ENCODE data around the gene NOTCH2.
"Not testable (repeated sequence)": the region's sequence is repeated elsewhere in the genome, so short reads cannot be mapped to it uniquely, and the experiment has no call there.

GRCh38 chr1:120023791-120024190 is 45.7 kb downstream of the NOTCH2 start:
- not testable (repeated sequence) for TF ChIP-seq SIX5 (IDR thresholded peaks at IDR 0.05; ENCODE audit: borderline replicate concordance in 1 of 2, insufficient read depth in 1 of 2, low read depth in 1 of 2, low read length in 2 of 2); HDAC2 (IDR thresholded peaks at IDR 0.05); BHLHE40 (IDR thresholded peaks at IDR 0.05; ENCODE audit: low read length); ZNF253 (CRISPR knock-in tag; conservative IDR thresholded peaks at IDR 0.05); ZC3H4 (CRISPR knock-in tag; IDR thresholded peaks at IDR 0.05; ENCODE audit: borderline replicate concordance); NCOR1 (IDR thresholded peaks at IDR 0.05); FOSL1 (tag; conservative IDR thresholded peaks at IDR 0.05); ELK1 (CRISPR knock-in tag; IDR thresholded peaks at IDR 0.05)

Data from K562 (cell line).